ENCODE results near the gene CHRNB1. TPM values are rescaled to one million over a fixed set of nuclear protein-coding genes. Genes with fewer than 3 reads are reported as not detected.
A peak's percentile ranks its signal among the peaks of the same experiment; 100 is the strongest.

The CHRNB1 gene
- total and polyA plus RNA-seq, 10 of the 15 experiments (the other 5 are each of a cell fraction or from before 2014, with no cell fraction given), result 5.8 to 14.8 (median 11.3) TPM

- peak overlapping the region; percentile 86 for H2AFZ ChIP-seq (ENCODE audit: control insufficient read depth, low read depth, low read length)
- ChIA-PET RAD21 (ENCODE audit: unreplicated experiment) (interaction anchor here (0.6 to 2.2 kb wide), 12 partner anchors 9 to 818 kb away, joined by 3 to 13 read pairs (median 4); partner anchors contain the start of genes ACADVL, ACAP1, PLSCR3 and TMEM102), POLR2A (interaction anchor here (0.5 to 2.7 kb wide), 19 partner anchors 9 to 1032 kb away, joined by 3 to 23 read pairs (median 4); partner anchors contain the start of genes ACAP1, CD68, FGF11 and NEURL4), SMC1A (ENCODE audit: uncharacterized antibody, unreplicated experiment) (interaction anchor here (0.8 to 2.2 kb wide), 7 partner anchors 31 to 283 kb away, joined by 3 to 8 read pairs (median 3); partner anchors contain the start of genes SAT2, TMEM102 and TP53), CTCF (interaction anchor here (0.8 to 2.1 kb wide), 4 partner anchors 32 to 111 kb away, joined by 3 to 8 read pairs (median 4); partner anchors contain the start of genes ACAP1 and TMEM102)
- peaks cover 2% of the 10 kb centered on the region for H3K79me2 ChIP-seq (ENCODE audit: control insufficient read depth, insufficient read depth, low read length)
- H3K27me3 ChIP-seq (replicated peaks in 1 of 2; ENCODE audit: control insufficient read depth in 2 of 2, insufficient read depth in 2 of 2, low read length in 1 of 2), result peaks cover 0 to 6% of the 10 kb centered on the region in 2 experiments; a peak in 2 of 4 replicates
- in situ Hi-C loops (cut with MboI) (no loop called here), intact Hi-C loops (cut with micrococcal nuclease; ENCODE audit: unreplicated experiment) (loop anchor here (5.0 kb wide), 1 partner anchor 34 kb away; the partner anchor contains the start of genes FGF11 and TMEM102)
- H3K4me2 ChIP-seq (ENCODE audit: control insufficient read depth, insufficient read depth), result peak overlapping the region; percentile 70
- no peaks in the 10 kb centered on the region for H3K9me3 ChIP-seq (replicated peaks; ENCODE audit: control insufficient read depth, insufficient read depth, low read length)
- FAIRE-seq (no peak), ATAC-seq (peak; percentile 53), DNase-seq (ENCODE audit: low read depth, low spot score) (no peak)
- H3K36me3 ChIP-seq (ENCODE audit: control insufficient read depth in 2 of 2, insufficient read depth in 2 of 2, low read length in 1 of 2), result no peaks in the 10 kb centered on the region
- TF ChIP-seq BHLHE40 (IDR thresholded peaks at IDR 0.05; ENCODE audit: borderline replicate concordance in 1 of 2, low read depth in 2 of 2, low read length in 1 of 2) (0 out of 4 replicates have a peak, but pooled peaks of 1 of the 2 experiments have one; percentile 20), CHD4 (IDR thresholded peaks at IDR 0.05) (no peak), ELK1 (IDR thresholded peaks at IDR 0.05; ENCODE audit: low read depth, low read length) (peak; percentile 42; the same call in 1 of the 2 replicates), NFIC (IDR thresholded peaks at IDR 0.05; ENCODE audit: low read depth, low read length) (no peak), SMARCA5 (IDR thresholded peaks at IDR 0.05) (0 out of 2 replicates have a peak, but pooled peaks have one; percentile 22)
- H3K4me3 ChIP-seq, result peak overlapping the region; percentile 85
- WGBS (ENCODE audit: insufficient coverage, insufficient replicate concordance, low lambda C conversion rate, missing lambda C conversion rate), result under 1% methylated on average over 13 of the region's 13 CpGs
- peaks cover 3% of the 10 kb centered on the region; the same call in 1 of the 2 replicates for H3K4me1 ChIP-seq (ENCODE audit: control insufficient read depth, insufficient read depth, low read length)
- peak overlapping the region; percentile 50 for H3K27ac ChIP-seq (ENCODE audit: control insufficient read depth, insufficient read depth)
- H4K20me1 ChIP-seq (ENCODE audit: control insufficient read depth, insufficient read depth), result no peaks in the 10 kb centered on the region
- H3K9ac ChIP-seq (ENCODE audit: control insufficient read depth, insufficient read depth, low read length), result peak overlapping the region; percentile 87
- no TSS peak for BruUV-seq (replicated peaks)
Observed at GRCh38 chr17:7403727-7403976, 41.2 kb upstream of the CHRNB1 start.

Data from GM12878 (cell line).